Testis (tissue), 2 donors: ENCODE measurements around the gene HIPK3.

Source experiments
- POLR2A ChIP-seq: fragments of 450-650 bp; IDR thresholded peaks from one replicate; pipeline ENCODE4 v1.6.1; 2017; ENCODE audit warnings: antibody characterized with exemption, mild to moderate bottlenecking, moderate library complexity
- TF ChIP-seq, protein P1 (sequence below), 3 experiments: fragments of 450-650 bp in 2 of 3; fragments of 200-600 bp in 1 of 3; sonication (generic) in 1 of 3; IDR thresholded peaks; one replicate each; pipeline ENCODE4 v1.5.1; 2016 to 2019; ENCODE audit warnings: antibody characterized with exemption in 3 of 3, mild to moderate bottlenecking in 2 of 3, moderate library complexity in 1 of 3

GRCh38 chr11:33257897-33258630 is 883 bp downstream of the HIPK3 start:
- TF ChIP-seq, protein P1, sequence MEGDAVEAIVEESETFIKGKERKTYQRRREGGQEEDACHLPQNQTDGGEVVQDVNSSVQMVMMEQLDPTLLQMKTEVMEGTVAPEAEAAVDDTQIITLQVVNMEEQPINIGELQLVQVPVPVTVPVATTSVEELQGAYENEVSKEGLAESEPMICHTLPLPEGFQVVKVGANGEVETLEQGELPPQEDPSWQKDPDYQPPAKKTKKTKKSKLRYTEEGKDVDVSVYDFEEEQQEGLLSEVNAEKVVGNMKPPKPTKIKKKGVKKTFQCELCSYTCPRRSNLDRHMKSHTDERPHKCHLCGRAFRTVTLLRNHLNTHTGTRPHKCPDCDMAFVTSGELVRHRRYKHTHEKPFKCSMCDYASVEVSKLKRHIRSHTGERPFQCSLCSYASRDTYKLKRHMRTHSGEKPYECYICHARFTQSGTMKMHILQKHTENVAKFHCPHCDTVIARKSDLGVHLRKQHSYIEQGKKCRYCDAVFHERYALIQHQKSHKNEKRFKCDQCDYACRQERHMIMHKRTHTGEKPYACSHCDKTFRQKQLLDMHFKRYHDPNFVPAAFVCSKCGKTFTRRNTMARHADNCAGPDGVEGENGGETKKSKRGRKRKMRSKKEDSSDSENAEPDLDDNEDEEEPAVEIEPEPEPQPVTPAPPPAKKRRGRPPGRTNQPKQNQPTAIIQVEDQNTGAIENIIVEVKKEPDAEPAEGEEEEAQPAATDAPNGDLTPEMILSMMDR (IDR thresholded peaks at IDR 0.05), result peak in 1 of 3 experiments; percentile 18
- TF ChIP-seq POLR2A, result no peak
